Smooth muscle cell (in vitro differentiated cells): ENCODE measurements around the gene CGREF1. TPM values are rescaled to one million over a fixed set of nuclear protein-coding genes. Genes with fewer than 3 reads are reported as not detected.

ENCODE experiments used
- DNase-seq: peaks from one replicate; lab custom pipeline; 2025; ENCODE audit not compliant: unreplicated experiment; lab: John Stamatoyannopoulos, UW
- H2AFZ ChIP-seq: fragments of 200-600 bp; sonication (generic); 2 replicates; pipeline ENCODE4 v1.6.0; 2016; ENCODE audit warnings: antibody characterized with exemption, low read depth, mild to moderate bottlenecking
- H3F3A ChIP-seq: fragments of 200-600 bp; sonication (generic); 2 replicates; pipeline ENCODE4 v1.6.0; 2017; ENCODE audit warnings: antibody characterized with exemption, low read depth
- H3K27ac ChIP-seq: fragments of 200-600 bp; sonication (generic); 2 replicates; pipeline ENCODE4 v1.5.1; 2016; ENCODE audit warnings: low read depth, mild to moderate bottlenecking
- H3K27me3 ChIP-seq: fragments of 200-600 bp; sonication (generic); 2 replicates; pipeline ENCODE4 v1.6.1; 2016; ENCODE audit warnings: low read depth, mild to moderate bottlenecking
- H3K36me3 ChIP-seq: fragments of 200-600 bp; sonication (generic); 2 replicates; pipeline ENCODE4 v1.5.1; 2016; ENCODE audit warnings: low read depth
- H3K4me1 ChIP-seq: fragments of 200-600 bp; sonication (generic); 2 replicates; pipeline ENCODE4 v1.5.1; 2016; ENCODE audit warnings: low read depth
- H3K4me2 ChIP-seq: fragments of 200-600 bp; sonication (generic); 2 replicates; pipeline ENCODE4 v1.6.0; 2016; ENCODE audit warnings: mild to moderate bottlenecking
- H3K4me3 ChIP-seq: fragments of 200-600 bp; sonication (generic); 2 replicates; pipeline ENCODE4 v1.5.1; 2016; ENCODE audit warnings: mild to moderate bottlenecking
- H3K79me2 ChIP-seq: fragments of 200-600 bp; sonication (generic); 2 replicates; pipeline ENCODE4 v1.6.0; 2016; ENCODE audit warnings: low read depth, mild to moderate bottlenecking
- H3K9ac ChIP-seq: fragments of 200-600 bp; sonication (generic); 2 replicates; pipeline ENCODE4 v1.6.0; 2016; ENCODE audit warnings: low read depth
- H3K9me3 ChIP-seq: fragments of 200-600 bp; sonication (generic); replicated peaks from 2 replicates; pipeline ENCODE4 v1.5.1; 2016; ENCODE audit warnings: low read depth
- H4K20me1 ChIP-seq: fragments of 200-600 bp; sonication (generic); 2 replicates; pipeline ENCODE4 v1.6.0; 2016; ENCODE audit warnings: low read depth
- CTCF ChIP-seq: fragments of 200-600 bp; sonication (generic); IDR thresholded peaks from 2 replicates; pipeline ENCODE4 v1.5.1; 2017; ENCODE audit warnings: borderline replicate concordance, mild to moderate bottlenecking, antibody characterized with exemption; ENCODE audit not compliant: insufficient read depth, poor library complexity, severe bottlenecking
- WGBS: methylation state at CpG from one replicate; pipeline ENCODE4 v1.1.7; 2016; ENCODE audit warnings: low lambda C conversion rate; 5-methylcytosine and 5-hydroxymethylcytosine counted together
- polyA plus RNA-seq: library from polyadenylated mRNA; unstranded; fragments of >200 nt; fragmentation: Nextera tagmentation; extraction: Ambion mirVana; gene quantifications from 2 replicates; pipeline ENCODE4 v1.2.1, GENCODE V29; 2016
- total RNA-seq: library from RNA; depleted of rRNA; stranded (reverse); fragments of >200 nt; gene quantifications from 2 replicates; pipeline ENCODE4 v1.2.3, GENCODE V29; 2014

Gene CGREF1
- total and polyA plus RNA-seq, 2 experiments from 2014 or later, result 0.85 TPM; not detected in 1

DNA sequence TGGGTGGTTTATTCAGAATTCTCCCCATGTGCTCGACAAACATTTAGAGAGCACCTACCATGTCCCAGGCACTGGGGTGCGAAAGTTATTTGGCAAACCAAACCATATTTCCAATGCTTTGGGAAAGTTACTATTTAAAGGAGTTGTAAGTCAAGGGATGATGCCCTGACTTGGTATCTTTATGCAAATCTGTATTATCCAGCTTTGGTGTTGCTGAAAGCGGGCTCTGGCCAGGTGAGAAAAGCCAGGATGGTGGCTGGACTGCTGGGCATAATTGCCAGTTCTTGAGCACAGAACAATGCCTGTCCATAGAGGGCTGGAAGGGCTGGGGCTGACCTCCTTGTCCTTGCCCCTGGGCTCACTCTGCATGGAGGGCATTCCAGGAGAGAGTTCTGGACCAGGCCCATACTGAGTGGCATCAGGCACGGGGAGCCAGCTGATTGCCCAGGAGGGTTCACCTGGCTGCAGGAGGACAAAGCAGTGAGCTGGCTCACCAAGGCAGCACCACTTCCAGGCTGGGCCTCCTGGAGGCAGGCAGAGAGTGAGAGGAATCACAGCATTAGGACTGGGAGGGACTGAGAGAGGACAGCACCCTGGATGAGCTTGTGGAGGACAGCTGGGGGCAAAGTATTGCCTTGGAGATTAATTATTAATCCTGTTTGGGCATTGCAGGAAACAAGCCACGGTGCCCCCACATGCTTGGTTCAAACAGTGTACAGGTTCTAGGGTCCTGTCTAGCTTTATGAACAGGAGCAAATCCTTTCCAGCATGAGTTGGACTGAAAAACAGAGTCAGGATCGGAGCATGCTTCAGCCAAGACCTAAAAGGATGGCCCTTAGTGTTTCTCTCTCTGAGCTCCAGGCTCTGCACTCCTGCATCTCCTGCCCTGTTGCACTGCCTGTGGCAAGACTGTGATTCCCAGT, 25.2 kb downstream of the CGREF1 start:
- no peak overlapping the region for H3K4me2 ChIP-seq
- no peak overlapping the region for H3K27ac ChIP-seq

DNA sequence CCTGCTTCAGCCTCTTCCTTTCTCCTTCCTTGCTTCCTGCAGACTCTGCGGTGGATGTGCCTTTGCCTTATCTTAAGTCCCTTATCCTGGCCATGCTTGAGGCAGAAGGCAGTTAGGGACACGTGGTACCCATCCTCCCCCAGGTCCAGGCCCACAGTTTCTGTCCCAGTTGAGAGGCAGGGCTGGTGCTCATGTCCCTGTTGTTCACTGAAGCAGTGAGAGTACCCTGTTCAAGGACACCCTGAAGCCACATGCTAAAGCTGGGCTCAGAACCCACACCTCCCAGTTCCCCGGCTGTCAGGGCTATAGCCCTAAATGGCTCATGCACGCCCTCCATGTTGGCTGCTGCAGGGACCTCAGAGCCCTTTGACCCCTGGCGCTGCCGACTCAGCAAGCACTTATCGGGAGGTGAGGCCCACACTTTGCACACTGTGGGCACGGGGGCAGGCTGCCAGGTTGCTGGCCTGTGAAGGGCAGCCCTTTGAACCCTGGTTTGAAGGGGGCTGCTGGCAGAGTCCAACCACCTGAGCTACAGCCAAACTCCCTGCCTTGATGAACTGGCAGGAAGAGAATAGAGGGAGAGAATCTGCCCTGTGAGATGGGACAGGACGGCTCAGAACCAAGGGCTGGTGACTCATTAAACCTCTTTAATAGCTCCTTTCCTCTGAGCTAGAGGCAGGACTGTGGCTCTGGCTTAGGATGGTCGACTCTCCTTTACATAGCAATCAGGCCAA, 26.1 kb downstream of the CGREF1 start:
- H3K4me2 ChIP-seq, result no peak overlapping the region
- no peaks in the 10 kb centered on the region for H3K9me3 ChIP-seq
- H3K4me1 ChIP-seq, result no peaks in the 10 kb centered on the region
- H3F3A ChIP-seq, result no peaks in the 10 kb centered on the region
- H3K27ac ChIP-seq, result no peak overlapping the region
- DNase-seq, result no peak
- H3K79me2 ChIP-seq, result no peaks in the 10 kb centered on the region
- no peaks in the 10 kb centered on the region for H3K27me3 ChIP-seq
- no peaks in the 10 kb centered on the region for H4K20me1 ChIP-seq
- no peaks in the 10 kb centered on the region for H3K36me3 ChIP-seq
- no peak overlapping the region for H3K9ac ChIP-seq
- no peak overlapping the region for H3K4me3 ChIP-seq
- no peak for TF ChIP-seq CTCF
- 69% methylated on average over 10 of the region's 10 CpGs for WGBS
- no peak overlapping the region for H2AFZ ChIP-seq

More for the DNA sequence above, 25.2 kb downstream of the CGREF1 start:
- WGBS, result 91% methylated on average over 6 of the region's 6 CpGs
- no peak for TF ChIP-seq CTCF
- no peaks in the 10 kb centered on the region for H3F3A ChIP-seq
- no peak overlapping the region for H3K9ac ChIP-seq
- H3K27me3 ChIP-seq, result no peaks in the 10 kb centered on the region
- H2AFZ ChIP-seq, result no peak overlapping the region
- no peaks in the 10 kb centered on the region for H3K36me3 ChIP-seq
- no peaks in the 10 kb centered on the region for H3K4me1 ChIP-seq
- H3K79me2 ChIP-seq, result no peaks in the 10 kb centered on the region
- no peaks in the 10 kb centered on the region for H3K9me3 ChIP-seq
- no peak overlapping the region for H3K4me3 ChIP-seq
- no peaks in the 10 kb centered on the region for H4K20me1 ChIP-seq
- no peak for DNase-seq

GRCh38 chr2:27091746-27092695, 26.9 kb downstream of the CGREF1 start:
- no peak overlapping the region for H2AFZ ChIP-seq
- no peak overlapping the region for H3K27ac ChIP-seq
- TF ChIP-seq CTCF, result no peak
- H3K79me2 ChIP-seq, result no peaks in the 10 kb centered on the region
- no peaks in the 10 kb centered on the region for H3K36me3 ChIP-seq
- H3K9me3 ChIP-seq, result no peaks in the 10 kb centered on the region
- H3F3A ChIP-seq, result no peaks in the 10 kb centered on the region
- no peak for DNase-seq
- no peak overlapping the region for H3K9ac ChIP-seq
- H3K4me3 ChIP-seq, result no peak overlapping the region
- H3K4me2 ChIP-seq, result no peak overlapping the region
- H3K4me1 ChIP-seq, result peaks cover 1% of the 10 kb centered on the region
- no peaks in the 10 kb centered on the region for H4K20me1 ChIP-seq
- 84% methylated on average over 25 of the region's 25 CpGs for WGBS
- H3K27me3 ChIP-seq, result no peaks in the 10 kb centered on the region
